HG03060 (cell line): ENCODE data around the gene SLC9C2.
"Not testable (repeated sequence)": the region's sequence is repeated elsewhere in the genome, so short reads cannot be mapped to it uniquely, and the experiment has no call there.

ENCODE experiments used
- ATAC-seq: cut with Tn5 transposase; IDR thresholded peaks from one replicate; pipeline ENCODE4 v1.9.1; 2021; ENCODE audit warnings: low read depth, moderate number of reproducible peaks; ENCODE audit not compliant: unreplicated experiment

SLC9C2 gene, protein sequence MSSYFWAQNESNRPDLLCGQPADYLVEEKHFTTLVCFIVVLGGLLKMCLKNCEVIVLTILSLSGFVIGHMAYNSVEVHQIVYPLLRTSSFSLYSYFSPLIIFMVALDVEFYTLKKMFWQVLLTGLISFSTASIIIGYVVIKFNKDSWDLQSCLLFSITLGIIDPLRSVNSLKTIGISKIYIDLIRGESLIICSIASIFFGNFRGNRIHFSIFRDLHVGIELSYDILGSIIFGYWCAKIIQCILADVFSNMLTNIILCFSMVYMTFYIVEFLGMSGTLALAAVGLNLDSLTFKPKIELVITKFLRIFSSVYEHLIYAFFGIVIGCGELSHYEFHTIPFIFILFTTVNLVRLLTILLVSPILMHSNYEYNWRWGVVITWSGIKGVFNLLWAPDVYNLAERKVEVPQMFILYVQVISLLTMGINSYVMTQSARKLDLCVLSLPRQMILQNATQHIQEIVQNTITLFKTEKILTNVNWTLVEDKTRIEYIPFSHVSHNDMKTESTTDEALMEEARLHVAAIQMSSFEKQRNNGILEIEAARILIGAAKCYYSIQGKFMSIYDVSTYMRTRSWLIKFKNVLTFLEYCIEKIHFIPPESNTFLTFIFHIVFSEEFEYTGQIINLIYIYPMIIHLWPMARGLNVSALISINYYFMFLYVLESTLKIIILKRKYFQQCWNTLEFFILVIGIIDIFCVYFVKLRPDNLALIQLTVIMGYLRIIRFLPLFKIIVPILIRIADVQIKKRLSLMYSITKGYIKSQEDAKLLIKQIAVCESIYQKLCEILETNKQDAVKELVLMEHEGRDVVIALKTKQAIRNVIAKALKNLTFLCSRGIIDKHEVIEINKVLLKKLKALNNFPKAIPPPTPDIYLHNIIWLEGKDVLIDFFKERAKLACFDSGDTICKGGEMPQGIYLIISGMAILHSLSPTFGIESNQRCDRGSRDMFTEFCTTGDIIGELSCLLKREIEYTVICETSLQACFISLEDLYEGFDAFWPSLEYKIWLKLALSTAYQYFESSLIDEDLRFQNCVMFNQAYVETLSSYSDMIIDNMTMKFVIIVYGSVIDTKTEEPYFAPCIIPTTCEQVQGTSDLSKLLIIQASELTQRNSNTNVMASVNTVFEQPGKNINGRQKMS

DNA sequence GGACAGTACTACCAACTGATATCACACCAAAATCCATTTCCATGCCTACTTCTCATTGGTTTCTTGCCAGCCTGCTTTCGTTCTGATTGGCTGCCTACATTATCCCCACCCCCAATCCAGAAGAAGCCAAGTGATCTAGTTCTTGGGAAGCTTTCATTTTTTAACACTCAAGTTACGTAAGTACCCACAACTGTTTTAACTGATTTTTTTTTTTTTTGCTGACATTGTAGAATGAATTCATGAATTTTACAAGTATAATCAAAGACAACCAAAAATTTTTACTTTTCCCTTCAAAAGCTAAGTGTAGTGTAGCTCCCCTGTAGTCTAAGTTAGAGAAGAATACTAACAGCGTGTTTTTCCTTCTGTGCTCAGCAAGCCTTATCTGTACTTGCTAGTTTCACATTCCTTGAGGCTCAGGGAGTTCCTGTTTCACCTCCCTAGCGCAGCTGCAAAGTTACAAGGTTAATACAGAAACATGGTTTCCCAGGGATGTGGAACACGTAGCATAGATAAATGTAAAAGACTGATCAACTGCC is at the start of gene SLC9C2:
SLC9C2 (minus strand) TSS at position 17 of the 536 bp plus-strand sequence. CDS start 1,296 bp downstream, outside the sequence.
- no peak for ATAC-seq

DNA sequence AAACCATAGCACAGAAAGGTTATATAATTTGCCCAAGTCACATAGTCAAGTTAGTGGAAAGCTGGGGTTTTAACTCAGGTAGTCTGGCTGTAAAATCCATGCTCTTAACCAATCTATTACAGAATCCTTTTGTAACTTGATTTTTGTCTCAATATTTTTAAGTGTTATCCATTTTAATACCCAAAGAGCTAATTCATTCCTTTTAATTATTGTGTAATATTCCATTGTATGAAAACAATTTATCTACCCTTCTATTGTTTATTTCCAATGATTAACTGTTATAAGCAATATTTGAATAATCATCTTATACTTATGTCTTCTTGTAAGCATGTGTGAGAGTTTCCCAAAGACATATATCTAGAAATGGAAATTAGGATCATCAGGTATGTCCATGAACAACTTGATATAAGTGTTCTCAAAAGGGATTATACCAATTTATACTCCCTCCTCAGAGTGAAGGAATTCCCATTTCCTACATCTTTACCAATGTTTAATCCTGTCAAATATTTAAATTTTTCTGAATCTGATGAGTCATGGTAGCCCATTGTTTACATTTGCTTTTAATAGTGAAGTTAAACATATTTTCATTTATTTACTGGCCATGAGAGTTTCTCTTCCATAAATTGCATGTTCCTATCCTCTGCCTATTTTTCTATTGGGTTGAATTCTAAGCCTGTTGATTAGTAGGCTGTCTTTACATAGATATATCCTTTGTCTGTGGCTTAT is 46.2 kb upstream of the SLC9C2 start:
- ATAC-seq, result no peak

DNA sequence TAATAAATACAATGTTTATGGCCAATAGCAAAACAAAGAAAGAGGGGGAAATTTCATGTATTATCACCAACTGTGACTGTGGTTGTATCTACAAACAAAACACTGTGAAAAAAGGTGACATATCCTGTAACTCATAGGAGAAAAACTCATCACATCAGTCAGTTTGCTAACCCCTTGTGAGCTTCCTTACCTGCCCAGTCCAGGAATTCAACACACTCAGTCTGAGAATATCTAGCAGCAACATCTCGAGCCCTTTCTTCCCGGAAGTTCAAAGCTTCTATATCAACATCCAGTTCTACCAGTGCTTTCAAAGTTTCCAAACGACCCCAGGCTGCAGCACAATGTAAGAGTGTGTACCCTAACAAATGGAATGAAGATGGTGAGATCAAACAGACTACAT is 43.8 kb upstream of the SLC9C2 start:
- no peak for ATAC-seq

DNA sequence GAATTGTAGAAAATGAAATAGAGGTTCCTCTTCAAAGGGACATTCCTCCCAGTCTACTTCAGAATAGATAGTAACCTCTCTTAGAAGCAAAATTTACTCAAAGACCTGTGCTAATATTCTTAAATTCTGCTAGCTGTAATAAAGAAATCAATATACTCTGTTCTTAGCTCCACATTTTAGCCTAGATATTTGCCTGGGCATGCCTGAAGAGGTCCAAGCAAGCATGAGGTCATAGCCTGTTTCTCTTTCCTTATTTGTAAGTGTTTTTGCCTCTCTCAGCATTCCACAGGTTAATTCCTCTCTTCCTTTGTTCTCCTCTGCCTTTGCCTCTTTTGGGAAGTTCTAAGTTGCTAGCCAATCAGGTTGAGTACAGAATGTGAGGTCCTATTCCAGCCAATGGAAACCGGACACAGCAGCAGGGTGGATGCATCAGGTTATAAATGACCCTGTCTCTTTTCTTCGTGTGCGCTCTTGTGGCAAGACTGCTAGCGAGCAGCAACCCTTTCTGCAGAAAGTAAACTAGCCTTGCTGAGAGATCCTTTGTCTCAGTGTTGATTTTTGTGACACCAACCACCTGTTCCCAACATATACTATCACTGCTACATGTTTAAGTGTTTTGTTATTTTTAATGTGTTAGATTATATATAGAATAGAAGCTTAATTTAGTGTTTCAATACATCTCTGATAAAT is 39.7 kb upstream of the SLC9C2 start:
- ATAC-seq, result not testable (repeated sequence)

DNA sequence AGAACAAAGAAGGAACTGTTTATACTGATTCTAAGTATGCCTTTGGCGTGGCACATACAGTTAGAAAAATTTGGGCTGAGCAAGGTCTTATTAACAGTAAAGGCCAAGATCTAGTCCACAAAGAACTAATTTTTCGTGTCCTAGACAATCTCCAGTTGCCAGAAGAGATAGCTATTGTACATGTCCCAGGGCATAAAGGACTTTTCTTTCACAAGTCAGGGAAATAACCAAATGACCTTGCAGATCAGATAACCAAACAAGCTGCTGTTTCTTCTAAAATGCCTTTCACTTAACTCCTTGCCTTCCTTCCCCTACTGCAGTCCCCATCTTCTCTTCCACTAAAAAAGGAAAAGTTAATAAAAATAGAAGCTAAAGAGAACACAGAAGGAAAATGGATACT is 36.2 kb upstream of the SLC9C2 start:
- ATAC-seq, result no peak

DNA sequence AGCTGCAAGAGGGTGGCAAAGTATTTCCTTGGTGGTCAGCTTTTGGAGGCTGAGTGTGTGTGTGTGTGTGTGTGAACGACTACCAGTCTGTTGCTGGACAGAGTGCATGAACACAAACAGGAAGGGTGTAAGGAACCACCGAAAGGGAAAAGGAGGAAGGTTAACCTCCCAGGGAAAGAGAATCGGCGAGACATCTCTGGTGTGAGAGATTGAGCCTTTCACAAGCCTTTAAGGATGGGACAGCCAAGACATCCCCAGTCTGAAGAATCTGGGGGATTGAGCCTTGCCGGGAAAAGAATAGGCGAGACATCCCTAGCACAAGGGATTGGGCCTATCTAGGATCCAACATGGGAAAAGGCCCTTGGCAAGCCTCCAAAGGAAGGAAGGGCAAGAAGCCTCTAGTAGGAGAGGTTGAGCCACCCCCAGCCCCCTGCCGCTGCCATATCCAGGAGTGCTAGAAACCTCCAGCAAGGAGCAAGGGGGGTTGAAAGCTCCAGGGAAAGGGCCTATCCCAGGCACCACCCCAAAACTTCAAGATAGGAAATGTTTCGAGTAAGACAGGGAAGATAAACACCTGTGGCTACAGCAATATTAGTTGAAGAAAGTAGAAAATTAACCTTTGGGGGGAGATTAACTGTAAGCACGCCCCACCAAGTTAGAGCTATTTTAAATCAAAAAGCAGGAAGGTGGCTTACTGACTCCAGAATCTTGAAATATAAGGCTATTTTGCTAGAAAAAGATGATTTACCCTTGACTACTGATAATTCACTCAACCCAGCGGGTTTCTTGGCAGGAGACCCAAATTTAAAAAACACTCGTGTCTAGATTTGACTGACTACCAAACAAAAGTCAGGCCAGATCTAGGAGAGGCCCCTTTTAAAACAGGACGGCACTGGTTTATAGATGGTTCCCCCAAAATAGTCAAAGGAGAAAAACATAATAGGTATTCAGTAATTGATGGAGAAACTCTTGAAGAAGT is 35.5 kb upstream of the SLC9C2 start:
- no peak for ATAC-seq

DNA sequence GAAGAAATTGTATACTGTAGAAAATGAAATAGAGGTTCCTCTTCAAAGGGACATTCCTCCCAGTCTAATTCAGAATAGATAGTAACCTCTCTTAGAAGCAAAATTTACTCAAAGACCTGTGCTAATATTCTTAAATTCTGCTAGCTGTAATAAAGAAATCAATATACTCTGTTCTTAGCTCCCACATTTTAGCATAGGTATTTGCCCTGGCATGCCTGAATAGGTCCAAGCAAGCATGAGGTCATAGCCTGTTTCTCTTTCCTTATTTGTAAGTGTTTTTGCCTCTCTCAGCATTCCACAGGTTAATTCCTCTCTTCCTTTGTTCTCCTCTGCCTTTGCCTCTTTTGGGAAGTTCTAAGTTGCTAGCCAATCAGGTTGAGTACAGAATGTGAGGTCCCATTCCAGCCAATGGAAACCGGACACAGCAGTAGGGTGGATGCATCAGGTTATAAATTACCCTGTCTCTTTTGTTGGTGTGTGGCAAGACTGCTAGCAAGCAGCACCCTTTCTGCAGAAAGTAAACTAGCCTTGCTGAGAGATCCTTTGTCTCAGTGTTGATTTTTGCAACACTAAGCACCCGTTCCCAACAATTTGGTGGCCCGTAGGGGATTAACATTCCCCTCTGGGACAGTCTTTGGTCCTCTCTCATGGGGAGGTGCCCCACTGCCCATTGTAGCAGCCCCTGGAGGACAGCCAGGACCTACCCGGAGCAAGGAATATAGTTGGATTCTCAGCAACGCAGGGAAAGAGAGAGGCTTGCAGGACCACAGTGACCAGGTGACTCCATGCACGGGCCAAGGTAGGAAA is 34.6 kb upstream of the SLC9C2 start:
- ATAC-seq, result not testable (repeated sequence)

DNA sequence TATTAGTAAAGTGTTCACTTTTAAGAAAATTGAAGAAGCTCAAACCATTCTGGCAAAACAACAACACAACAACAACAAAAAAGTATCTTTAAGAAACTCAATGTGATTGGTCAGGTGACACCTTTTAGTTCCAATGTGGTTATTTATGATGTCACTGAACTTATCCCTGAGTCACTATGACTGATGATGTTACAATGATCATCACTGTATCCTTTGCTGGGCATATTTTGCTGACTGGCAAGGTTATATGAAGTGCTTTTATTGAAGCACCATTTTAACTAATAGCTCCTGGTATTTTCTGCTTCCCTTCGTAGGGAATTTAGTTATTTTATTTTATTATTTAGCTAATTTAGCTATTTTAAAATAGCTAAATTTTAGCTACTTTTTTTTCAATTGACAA is 32.2 kb upstream of the SLC9C2 start, which contains the start of gene TEX50:
TEX50 (plus strand) TSS at position 223 of the 400 bp plus-strand sequence. CDS start 184 bp downstream, outside the sequence.
- ATAC-seq, result no peak

DNA sequence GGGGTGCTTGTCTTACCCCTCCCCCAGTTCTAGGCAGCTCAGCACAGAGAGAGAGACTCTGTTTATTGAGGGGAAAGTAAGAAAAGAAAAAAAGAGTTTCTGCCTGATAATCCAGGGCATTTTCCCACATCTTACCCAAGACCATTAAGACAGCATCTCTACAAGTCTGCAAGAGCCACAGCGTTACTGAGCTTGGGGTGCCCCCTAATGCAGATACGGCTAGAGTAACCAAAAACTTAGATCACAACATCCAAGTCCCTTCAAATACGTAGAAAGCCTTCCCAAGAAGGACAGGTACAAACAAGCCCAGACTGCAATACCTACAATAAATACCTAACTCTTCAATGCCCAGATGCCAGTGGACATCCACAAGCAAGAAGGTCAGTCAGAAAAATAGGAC is 26.0 kb upstream of the SLC9C2 start:
- no peak for ATAC-seq

DNA sequence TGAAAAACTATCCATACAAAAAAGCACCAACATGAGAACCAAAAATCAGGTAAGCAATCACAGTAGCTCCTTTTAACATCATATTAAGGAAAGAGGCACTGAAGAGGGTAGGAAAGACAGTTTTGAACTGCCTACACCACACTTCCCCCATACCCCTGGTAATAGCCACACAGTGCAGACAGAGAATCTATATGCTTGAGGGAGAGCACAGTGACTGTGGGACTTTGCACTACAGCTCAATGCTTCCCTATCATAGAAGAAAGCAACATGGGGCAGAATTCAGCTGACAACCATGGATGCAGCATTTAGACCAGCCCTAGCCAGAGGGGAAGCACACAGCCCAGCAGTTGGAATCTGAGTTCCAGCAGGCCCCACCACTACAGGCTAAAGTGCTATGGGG is 24.4 kb upstream of the SLC9C2 start:
- no peak for ATAC-seq

DNA sequence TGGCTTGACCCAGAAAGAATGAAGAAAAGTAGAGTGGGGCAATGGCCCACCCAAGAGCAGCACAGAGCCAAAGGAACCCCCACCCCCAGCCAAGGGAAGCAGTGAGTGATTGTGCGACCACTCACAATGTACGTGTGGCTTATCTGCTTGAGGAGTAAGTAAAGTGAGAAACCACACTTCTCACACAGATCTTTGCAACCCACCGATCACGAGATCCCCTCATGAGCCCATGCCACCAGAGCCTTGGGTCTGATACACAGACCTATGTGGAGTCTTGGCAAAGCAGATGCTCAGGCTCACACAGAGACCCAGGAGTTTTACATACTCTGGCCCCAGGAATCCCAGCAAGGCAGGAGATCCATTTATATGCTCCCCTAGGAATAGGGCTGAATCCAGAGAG is 14.0 kb upstream of the SLC9C2 start:
- no peak for ATAC-seq

DNA sequence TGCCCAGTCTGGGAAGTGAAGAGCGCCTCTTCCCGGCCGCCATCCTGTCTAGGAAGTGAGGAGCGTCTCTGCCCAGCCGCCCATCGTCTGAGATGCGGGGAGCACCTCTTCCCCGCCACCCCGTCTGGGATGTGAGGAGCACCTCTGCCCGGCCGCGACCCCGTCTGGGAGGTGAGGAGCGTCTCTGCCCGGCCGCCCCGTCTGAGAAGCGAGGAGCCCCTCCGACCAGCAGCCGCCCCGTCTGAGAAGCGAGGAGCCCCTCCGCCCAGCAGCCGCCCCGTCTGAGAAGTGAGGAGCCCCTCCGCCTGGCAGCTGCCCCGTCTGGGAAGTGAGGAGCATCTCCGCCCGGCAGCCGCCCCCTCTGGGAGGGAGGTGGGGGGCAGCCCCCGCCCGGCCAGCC is 10.2 kb upstream of the SLC9C2 start:
- not testable (repeated sequence) for ATAC-seq

DNA sequence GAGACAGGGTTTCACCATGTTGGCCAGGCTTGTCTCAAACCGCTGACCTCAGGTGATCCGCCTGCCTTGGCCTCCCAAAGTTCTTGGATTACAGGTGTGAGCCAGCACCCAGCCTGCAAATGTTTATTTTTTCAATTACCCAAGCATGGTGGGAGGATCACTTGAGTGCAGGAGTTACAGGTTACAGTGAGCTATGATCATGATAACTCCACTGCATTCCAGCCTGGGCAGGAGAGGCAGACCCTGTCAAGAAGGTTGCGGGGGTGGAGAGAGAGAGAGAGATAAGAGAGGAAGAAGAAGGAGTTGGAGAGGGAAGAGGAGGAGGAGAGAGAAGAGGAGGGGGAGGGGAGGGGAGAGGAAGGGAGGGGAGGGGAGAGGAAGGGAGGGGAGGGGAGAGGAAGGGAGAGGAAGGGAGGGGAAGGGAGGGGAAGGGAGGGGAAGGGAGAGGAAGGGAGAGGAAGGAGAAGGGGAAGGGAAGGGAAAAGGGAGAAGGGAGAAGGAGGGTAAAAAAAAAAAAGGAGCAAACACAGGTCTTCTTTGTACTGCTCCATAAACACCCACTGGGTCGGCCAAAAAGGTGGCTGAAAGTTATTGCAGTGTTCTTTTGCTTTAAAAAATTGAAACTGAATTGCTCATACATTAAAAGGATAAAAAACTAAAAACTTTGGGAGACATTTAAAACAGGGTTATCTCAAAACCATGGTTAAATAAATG is 5.8 kb upstream of the SLC9C2 start:
- ATAC-seq, result no peak

DNA sequence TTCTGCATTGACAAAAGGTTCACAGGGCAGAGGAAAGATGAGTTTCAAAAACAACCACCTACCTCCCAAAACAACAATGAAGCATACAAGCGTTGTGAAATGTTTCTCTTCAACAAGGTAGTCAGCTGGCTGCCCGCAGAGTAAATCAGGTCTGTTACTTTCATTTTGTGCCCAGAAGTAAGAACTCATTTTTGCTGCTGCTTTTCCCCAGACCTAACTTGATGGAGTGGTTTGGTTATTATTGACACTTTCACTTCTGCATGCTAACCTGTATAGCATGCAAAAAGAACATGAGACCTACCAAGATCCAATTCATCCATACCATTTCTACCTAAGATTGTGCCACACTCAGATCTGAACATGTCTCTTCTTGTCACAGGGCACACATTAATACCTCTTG is 1.3 kb downstream of the SLC9C2 start:
- ATAC-seq, result no peak

DNA sequence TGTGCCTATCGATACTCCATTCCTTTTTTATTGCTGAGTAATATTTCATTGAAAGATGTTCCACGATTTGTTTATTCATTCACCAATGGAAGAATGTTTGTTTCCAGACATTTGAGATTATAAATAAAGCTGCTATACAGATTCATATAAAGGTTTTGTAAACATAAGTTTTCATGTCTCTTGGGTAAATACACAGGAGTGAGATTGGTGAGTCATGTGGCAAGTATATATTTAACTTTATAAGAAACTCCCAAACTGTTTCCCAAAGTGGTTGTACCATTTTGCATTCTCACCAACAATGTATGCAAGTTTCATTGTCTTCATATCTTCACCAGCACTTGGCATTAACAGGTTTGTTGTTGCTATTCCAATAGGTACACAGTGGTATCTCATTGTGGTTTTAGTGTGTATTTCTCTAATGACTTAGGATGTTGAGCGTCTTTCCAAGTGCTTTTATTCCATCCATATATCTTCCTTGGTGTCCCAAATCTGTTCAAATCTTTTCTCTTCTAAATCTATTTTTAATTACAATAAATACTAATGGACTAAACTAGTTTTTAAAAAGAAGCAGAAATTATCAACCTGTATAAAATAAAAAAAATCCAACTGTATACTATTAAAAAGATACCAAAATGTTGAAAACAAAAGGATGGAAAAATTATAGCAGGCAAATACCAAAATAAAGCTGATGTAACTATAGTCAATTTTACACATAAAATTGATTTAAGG is 6.6 kb downstream of the SLC9C2 start:
- ATAC-seq, result no peak

DNA sequence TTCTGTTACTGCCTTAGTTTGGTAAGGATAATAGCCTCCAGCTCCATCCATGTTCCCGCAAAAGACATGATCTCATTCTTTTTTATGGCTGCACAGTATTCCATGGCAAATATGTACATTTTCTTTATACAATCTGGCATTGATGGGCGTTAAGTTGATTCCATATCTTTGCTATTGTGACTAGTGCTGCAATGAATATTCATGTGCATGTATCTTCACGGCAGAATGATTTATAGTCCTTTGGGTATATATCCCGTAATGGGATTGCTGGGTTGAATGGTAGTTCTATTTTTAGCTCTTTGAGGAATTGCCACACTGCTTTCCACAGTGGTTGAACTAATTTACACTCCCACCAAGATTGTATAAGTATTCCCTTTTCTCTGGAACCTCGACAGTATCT is 11.7 kb downstream of the SLC9C2 start:
- not testable (repeated sequence) for ATAC-seq
